Measurements from ENCODE around the gene OSBPL1A. TPM values are rescaled to one million over a fixed set of nuclear protein-coding genes. Genes with fewer than 3 reads are reported as not detected.

The OSBPL1A gene
- total and polyA plus RNA-seq, 2 donors from 2014 or later, result 27.0 to 40.3 TPM

- H3K4me1 ChIP-seq (ENCODE audit: control insufficient read depth in 2 of 3, insufficient read depth in 2 of 3, low read depth in 1 of 3, low read length in 3 of 3), result no peaks in the 10 kb centered on the region
- intact Hi-C loops (cut with DNase I), result no loop called here
- H3K27me3 ChIP-seq (ENCODE audit: control insufficient read depth, insufficient read depth, low read length), result no peaks in the 10 kb centered on the region
- FAIRE-seq (no peak), DNase-seq (no peak)
- H3K9ac ChIP-seq (ENCODE audit: low read length in 3 of 3), result no peak overlapping the region
- H3K27ac ChIP-seq (ENCODE audit: low read depth in 2 of 2, low read length in 2 of 2), result no peak overlapping the region
- no peaks in the 10 kb centered on the region for H3K9me3 ChIP-seq (ENCODE audit: control insufficient read depth in 2 of 3, insufficient read depth in 1 of 3, low read length in 3 of 3)
- no peak overlapping the region for H3K4me3 ChIP-seq (ENCODE audit: low read length in 3 of 3)
- TF ChIP-seq CTCF (IDR thresholded peaks at IDR 0.05; ENCODE audit: borderline replicate concordance, extremely low read depth, insufficient read depth), result no peak
- no peaks in the 10 kb centered on the region for H3K36me3 ChIP-seq (ENCODE audit: control insufficient read depth in 2 of 3, insufficient read depth in 3 of 3, low read length in 3 of 3)
Observed at GRCh38 chr18:24370120-24370519, 27.5 kb downstream of the OSBPL1A start.

GRCh38 chr18:24369426-24369825 is 28.2 kb downstream of the OSBPL1A start:
- Histone ChIP-seq H3K4me1 (ENCODE audit: control insufficient read depth in 2 of 3, insufficient read depth in 2 of 3, low read depth in 1 of 3, low read length in 3 of 3) (no peaks in the 10 kb centered on the region), H3K9me3 (ENCODE audit: control insufficient read depth in 2 of 3, insufficient read depth in 1 of 3, low read length in 3 of 3) (no peaks in the 10 kb centered on the region), H3K27ac (ENCODE audit: low read depth in 2 of 2, low read length in 2 of 2) (no peak overlapping the region), H3K36me3 (ENCODE audit: control insufficient read depth in 2 of 3, insufficient read depth in 3 of 3, low read length in 3 of 3) (no peaks in the 10 kb centered on the region), H3K4me3 (ENCODE audit: low read length in 3 of 3) (no peak overlapping the region), H3K9ac (ENCODE audit: low read length in 3 of 3) (no peak overlapping the region), H3K27me3 (ENCODE audit: control insufficient read depth, insufficient read depth, low read length) (no peaks in the 10 kb centered on the region)
- FAIRE-seq (no peak), DNase-seq (no peak)
- intact Hi-C loops (cut with DNase I), result no loop called here
- no peak for TF ChIP-seq CTCF (IDR thresholded peaks at IDR 0.05; ENCODE audit: borderline replicate concordance, extremely low read depth, insufficient read depth)

- no peak for TF ChIP-seq CTCF (IDR thresholded peaks at IDR 0.05; ENCODE audit: borderline replicate concordance, extremely low read depth, insufficient read depth)
- no peak overlapping the region for H3K9ac ChIP-seq (ENCODE audit: low read length in 3 of 3)
- no peaks in the 10 kb centered on the region for H3K4me1 ChIP-seq (ENCODE audit: control insufficient read depth in 2 of 3, insufficient read depth in 2 of 3, low read depth in 1 of 3, low read length in 3 of 3)
- no peak overlapping the region for H3K27ac ChIP-seq (ENCODE audit: low read depth in 2 of 2, low read length in 2 of 2)
- intact Hi-C loops (cut with DNase I), result no loop called here
- no peaks in the 10 kb centered on the region for H3K36me3 ChIP-seq (ENCODE audit: control insufficient read depth in 2 of 3, insufficient read depth in 3 of 3, low read length in 3 of 3)
- no peak overlapping the region for H3K4me3 ChIP-seq (ENCODE audit: low read length in 3 of 3)
- H3K9me3 ChIP-seq (ENCODE audit: control insufficient read depth in 2 of 3, insufficient read depth in 1 of 3, low read length in 3 of 3), result no peaks in the 10 kb centered on the region
- DNase-seq (no peak), FAIRE-seq (no peak)
- no peaks in the 10 kb centered on the region for H3K27me3 ChIP-seq (ENCODE audit: control insufficient read depth, insufficient read depth, low read length)
Observed at GRCh38 chr18:24368749-24369148, 28.9 kb downstream of the OSBPL1A start.

- Histone ChIP-seq H3K36me3 (ENCODE audit: control insufficient read depth in 2 of 3, insufficient read depth in 3 of 3, low read length in 3 of 3) (no peaks in the 10 kb centered on the region), H3K9me3 (ENCODE audit: control insufficient read depth in 2 of 3, insufficient read depth in 1 of 3, low read length in 3 of 3) (no peaks in the 10 kb centered on the region), H3K4me1 (ENCODE audit: control insufficient read depth in 2 of 3, insufficient read depth in 2 of 3, low read depth in 1 of 3, low read length in 3 of 3) (no peaks in the 10 kb centered on the region), H3K27ac (ENCODE audit: low read depth in 2 of 2, low read length in 2 of 2) (no peak overlapping the region), H3K9ac (ENCODE audit: low read length in 3 of 3) (no peak overlapping the region), H3K4me3 (ENCODE audit: low read length in 3 of 3) (no peak overlapping the region), H3K27me3 (ENCODE audit: control insufficient read depth, insufficient read depth, low read length) (no peaks in the 10 kb centered on the region)
- intact Hi-C loops (cut with DNase I), result no loop called here
- DNase-seq (no peak), FAIRE-seq (no peak)
- no peak for TF ChIP-seq CTCF (IDR thresholded peaks at IDR 0.05; ENCODE audit: borderline replicate concordance, extremely low read depth, insufficient read depth)
Observed at GRCh38 chr18:24366328-24366727, 31.3 kb downstream of the OSBPL1A start.

Measured in kidney (tissue), 14 donors.